DOHH2 (cell line): Measurements from ENCODE around the gene PALLD.

Experiments
- H3F3A ChIP-seq: fragments of 200-600 bp; sonication (generic), shearing (Covaris generic); 2 replicates; pipeline ENCODE4 v1.6.0; 2016; ENCODE audit warnings: antibody characterized with exemption, mild to moderate bottlenecking; ENCODE audit not compliant: control insufficient read depth, insufficient read depth
- H3K27ac ChIP-seq: fragments of 200-600 bp; sonication (generic); 2 replicates; pipeline ENCODE4 v1.5.1; 2014; ENCODE audit warnings: low read depth, mild to moderate bottlenecking, low read length, moderate library complexity
- H3K27me3 ChIP-seq: fragments of 200-600 bp; sonication (generic); 2 replicates; pipeline ENCODE4 v1.6.1; 2014; ENCODE audit warnings: mild to moderate bottlenecking, low read length, mixed read lengths; ENCODE audit not compliant: control insufficient read depth
- H3K36me3 ChIP-seq: fragments of 200-600 bp; sonication (generic); 2 replicates; pipeline ENCODE4 v1.6.1; 2014; ENCODE audit warnings: mild to moderate bottlenecking, low read length, moderate library complexity, mixed read lengths; ENCODE audit not compliant: control insufficient read depth
- H3K4me1 ChIP-seq: fragments of 200-600 bp; sonication (generic); 2 replicates; pipeline ENCODE4 v1.6.1; 2014; ENCODE audit warnings: mild to moderate bottlenecking, low read length, mixed read lengths; ENCODE audit not compliant: control insufficient read depth
- H3K4me2 ChIP-seq: fragments of 200-600 bp; sonication (generic); 2 replicates; pipeline ENCODE4 v1.6.0; 2014; ENCODE audit warnings: mild to moderate bottlenecking, low read length, moderate library complexity
- H3K4me3 ChIP-seq: fragments of 200-600 bp; sonication (generic); 2 replicates; pipeline ENCODE4 v1.5.1; 2014; ENCODE audit warnings: mild to moderate bottlenecking, low read length, mixed read lengths
- H3K79me2 ChIP-seq: fragments of 200-600 bp; sonication (generic); 2 replicates; pipeline ENCODE4 v1.6.1; 2014; ENCODE audit warnings: mild to moderate bottlenecking, low read length, mixed read lengths; ENCODE audit not compliant: control insufficient read depth
- H3K9me2 ChIP-seq: fragments of 200-600 bp; sonication (generic); replicated peaks from 2 replicates; pipeline ENCODE4 v1.6.1; 2014; ENCODE audit warnings: mild to moderate bottlenecking, low read length, mixed read lengths; ENCODE audit not compliant: control insufficient read depth
- H3K9me3 ChIP-seq: fragments of 200-600 bp; sonication (generic); 2 replicates; pipeline ENCODE4 v1.6.1; 2014; ENCODE audit warnings: antibody characterized with exemption, low read length, mixed read lengths; ENCODE audit not compliant: control insufficient read depth, insufficient read depth
- H4K20me1 ChIP-seq: fragments of 200-600 bp; sonication (generic); 2 replicates; pipeline ENCODE4 v1.6.0; 2014; ENCODE audit warnings: low read depth, mild to moderate bottlenecking, antibody characterized with exemption, low read length, moderate library complexity; ENCODE audit not compliant: control insufficient read depth, insufficient read depth
- CTCF ChIP-seq: fragments of 200-600 bp; sonication (generic); IDR thresholded peaks from one replicate; pipeline ENCODE4 v1.5.1; 2014; ENCODE audit warnings: antibody characterized with exemption, mild to moderate bottlenecking, low read depth, low read length; ENCODE audit not compliant: poor library complexity, severe bottlenecking
- EZH2phosphoT487 ChIP-seq: fragments of 200-600 bp; sonication (generic); IDR thresholded peaks from 2 replicates; pipeline ENCODE4 v1.6.1; 2017; ENCODE audit warnings: borderline replicate concordance, mild to moderate bottlenecking, antibody characterized with exemption, low read length, moderate library complexity, mixed read lengths

Gene PALLD

GRCh38 chr4:168759321-168759720 lies 262.5 kb downstream of the PALLD start:
- TF ChIP-seq CTCF (no peak), EZH2phosphoT487 (no peak)
- Histone ChIP-seq H3K79me2 (no peaks in the 10 kb centered on the region), H3K9me2 (no peaks in the 10 kb centered on the region), H3K4me1 (no peaks in the 10 kb centered on the region), H3K4me2 (no peak overlapping the region), H4K20me1 (no peaks in the 10 kb centered on the region), H3K27me3 (no peaks in the 10 kb centered on the region), H3K4me3 (no peak overlapping the region), H3K9me3 (no peaks in the 10 kb centered on the region), H3F3A (no peaks in the 10 kb centered on the region), H3K27ac (no peak overlapping the region), H3K36me3 (no peaks in the 10 kb centered on the region)

- H3K27me3 ChIP-seq, result no peaks in the 10 kb centered on the region
- no peak overlapping the region for H3K4me3 ChIP-seq
- H3K9me2 ChIP-seq, result no peaks in the 10 kb centered on the region
- H3K79me2 ChIP-seq, result no peaks in the 10 kb centered on the region
- no peaks in the 10 kb centered on the region for H4K20me1 ChIP-seq
- no peaks in the 10 kb centered on the region for H3F3A ChIP-seq
- no peaks in the 10 kb centered on the region for H3K36me3 ChIP-seq
- no peaks in the 10 kb centered on the region for H3K4me1 ChIP-seq
- no peak for TF ChIP-seq EZH2phosphoT487
- no peak overlapping the region for H3K27ac ChIP-seq
- no peak overlapping the region for H3K4me2 ChIP-seq
- no peaks in the 10 kb centered on the region for H3K9me3 ChIP-seq
These were observed 263.2 kb downstream of the PALLD start for GRCh38 chr4:168759959-168760527.

GRCh38 chr4:168761066-168761465 lies 264.2 kb downstream of the PALLD start:
- TF ChIP-seq EZH2phosphoT487 (no peak), CTCF (no peak)
- H3K36me3 ChIP-seq, result no peaks in the 10 kb centered on the region
- H3F3A ChIP-seq, result no peaks in the 10 kb centered on the region
- no peaks in the 10 kb centered on the region for H3K9me2 ChIP-seq
- no peaks in the 10 kb centered on the region for H4K20me1 ChIP-seq
- no peak overlapping the region for H3K4me3 ChIP-seq
- no peaks in the 10 kb centered on the region for H3K4me1 ChIP-seq
- H3K9me3 ChIP-seq, result no peaks in the 10 kb centered on the region
- no peaks in the 10 kb centered on the region for H3K27me3 ChIP-seq
- no peak overlapping the region for H3K4me2 ChIP-seq
- no peak overlapping the region for H3K27ac ChIP-seq
- H3K79me2 ChIP-seq, result no peaks in the 10 kb centered on the region

GRCh38 chr4:168765322-168765721 lies 268.5 kb downstream of the PALLD start:
- Histone ChIP-seq H3K9me3 (no peaks in the 10 kb centered on the region), H3F3A (no peaks in the 10 kb centered on the region), H3K27me3 (no peaks in the 10 kb centered on the region), H3K4me1 (no peaks in the 10 kb centered on the region), H3K4me3 (no peak overlapping the region), H3K27ac (no peak overlapping the region), H4K20me1 (no peaks in the 10 kb centered on the region), H3K79me2 (no peaks in the 10 kb centered on the region), H3K4me2 (no peak overlapping the region), H3K9me2 (no peaks in the 10 kb centered on the region), H3K36me3 (no peaks in the 10 kb centered on the region)
- TF ChIP-seq EZH2phosphoT487, result no peak
- TF ChIP-seq CTCF, result no peak
